NCI-H526 treated with DMSO at 0.1 percent for 48 hours (cell line): ENCODE results near the gene RASSF5.
"Not testable (repeated sequence)": the region's sequence is repeated elsewhere in the genome, so short reads cannot be mapped to it uniquely, and the experiment has no call there.

Source experiments
- DNase-seq: peaks from one replicate; lab custom pipeline; 2025; lab: John Stamatoyannopoulos, UW

RASSF5 gene

DNA sequence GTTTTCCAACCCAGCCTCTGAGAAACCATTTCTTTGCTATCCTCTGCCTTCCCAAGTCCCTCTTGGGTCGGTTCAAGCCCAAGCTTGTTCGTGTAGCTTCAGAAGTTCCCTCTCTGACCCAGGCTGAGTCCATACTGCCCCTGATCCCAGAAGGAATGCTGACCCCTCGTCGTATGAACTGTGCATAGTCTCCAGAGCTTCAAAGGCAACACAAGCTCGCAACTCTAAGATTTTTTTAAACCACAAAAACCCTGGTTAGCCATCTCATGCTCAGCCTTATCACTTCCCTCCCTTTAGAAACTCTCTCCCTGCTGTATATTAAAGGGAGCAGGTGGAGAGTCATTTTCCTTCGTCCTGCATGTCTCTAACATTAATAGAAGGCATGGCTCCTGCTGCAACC, 81.2 kb downstream of the RASSF5 start:
- no peak for DNase-seq

DNA sequence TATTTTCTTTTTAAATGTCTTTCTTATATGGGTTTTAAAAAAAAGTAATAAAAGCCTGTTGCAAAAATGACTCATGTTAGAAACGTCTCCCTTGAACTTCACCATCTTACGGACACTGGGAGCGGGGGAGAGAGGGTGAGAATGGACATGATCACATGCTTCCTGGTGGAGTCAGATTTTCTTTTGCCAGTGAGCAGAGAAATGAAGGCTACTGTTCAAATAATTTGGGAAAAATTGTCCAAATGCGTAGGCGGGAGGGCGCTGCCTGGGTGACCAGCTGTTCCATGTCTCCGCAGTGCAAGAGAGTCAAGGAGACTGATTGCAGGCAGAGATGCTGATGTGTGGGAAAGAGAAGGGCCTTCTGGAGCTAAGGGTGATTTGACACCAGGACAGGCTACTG, 81.9 kb downstream of the RASSF5 start:
- no peak for DNase-seq

DNA sequence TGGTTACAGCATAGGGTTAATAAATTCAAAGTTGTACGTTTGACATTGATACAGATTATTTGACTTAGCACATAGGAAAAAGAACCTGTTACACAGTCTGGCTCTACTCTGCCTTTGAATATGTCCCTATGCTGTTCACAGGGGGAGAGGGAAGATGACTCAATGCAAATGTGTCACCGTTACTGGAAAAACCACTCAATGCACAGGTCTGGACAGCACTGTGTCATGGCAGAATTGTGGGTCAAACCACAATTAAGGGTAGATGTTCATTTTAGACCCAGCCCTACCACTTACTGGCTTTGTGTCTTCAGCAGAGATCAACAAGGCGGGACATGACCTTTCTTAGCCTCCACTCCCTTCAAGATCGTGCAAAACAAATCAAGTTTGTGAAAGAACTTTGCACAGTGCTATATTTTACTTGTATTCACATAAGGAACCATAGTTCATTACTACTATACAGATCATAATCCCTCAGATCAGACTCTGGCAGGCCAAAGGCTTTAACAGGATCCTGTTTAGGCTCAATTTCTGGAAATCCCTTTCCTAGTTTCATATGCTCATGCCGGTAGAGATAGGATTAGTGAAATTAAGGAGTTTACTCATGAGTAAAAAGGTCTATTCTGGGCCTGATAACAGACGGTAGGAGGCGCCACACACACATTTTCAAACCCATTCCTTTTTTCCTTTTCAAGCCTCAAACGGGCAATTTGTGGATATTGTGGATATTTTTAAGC, 82.9 kb downstream of the RASSF5 start:
- no peak for DNase-seq

DNA sequence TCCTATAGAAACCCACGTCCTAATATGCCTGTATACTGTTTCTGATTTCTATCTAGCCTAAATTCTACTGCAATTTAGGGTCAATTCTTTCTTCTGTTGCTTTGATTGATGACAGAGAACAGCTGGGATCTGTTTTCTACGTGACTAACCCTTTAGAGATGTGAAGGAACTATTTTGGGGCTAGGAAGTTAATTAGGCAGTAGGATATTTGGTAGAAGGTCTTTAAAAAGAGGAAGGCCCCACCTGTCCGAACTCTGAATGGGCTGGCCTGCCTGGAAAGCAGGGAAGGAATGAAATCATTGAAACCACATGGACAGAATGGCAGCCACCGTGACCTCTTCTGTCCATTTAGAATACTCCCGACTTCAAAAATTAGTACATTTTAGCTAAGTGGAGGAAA, 83.9 kb downstream of the RASSF5 start:
- no peak for DNase-seq

DNA sequence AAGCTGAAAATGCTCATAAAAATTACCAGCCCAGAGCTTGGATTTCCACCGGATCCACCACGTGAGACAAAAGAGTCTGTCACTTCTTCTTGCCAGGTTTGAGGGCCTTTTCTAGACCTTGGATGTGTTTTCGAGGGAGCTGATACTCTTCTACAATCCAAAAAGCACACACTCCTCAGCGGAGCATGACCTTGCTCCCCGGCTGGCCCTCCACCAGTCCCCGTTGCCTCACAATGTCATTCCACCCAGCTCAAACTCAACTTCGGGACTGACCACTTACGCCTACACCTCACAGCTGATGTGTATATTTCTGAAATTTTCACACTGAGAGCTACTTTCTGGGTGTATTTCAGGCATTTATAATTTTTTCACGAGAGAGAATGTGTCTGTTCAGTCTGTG, 84.4 kb downstream of the RASSF5 start:
- DNase-seq, result no peak

DNA sequence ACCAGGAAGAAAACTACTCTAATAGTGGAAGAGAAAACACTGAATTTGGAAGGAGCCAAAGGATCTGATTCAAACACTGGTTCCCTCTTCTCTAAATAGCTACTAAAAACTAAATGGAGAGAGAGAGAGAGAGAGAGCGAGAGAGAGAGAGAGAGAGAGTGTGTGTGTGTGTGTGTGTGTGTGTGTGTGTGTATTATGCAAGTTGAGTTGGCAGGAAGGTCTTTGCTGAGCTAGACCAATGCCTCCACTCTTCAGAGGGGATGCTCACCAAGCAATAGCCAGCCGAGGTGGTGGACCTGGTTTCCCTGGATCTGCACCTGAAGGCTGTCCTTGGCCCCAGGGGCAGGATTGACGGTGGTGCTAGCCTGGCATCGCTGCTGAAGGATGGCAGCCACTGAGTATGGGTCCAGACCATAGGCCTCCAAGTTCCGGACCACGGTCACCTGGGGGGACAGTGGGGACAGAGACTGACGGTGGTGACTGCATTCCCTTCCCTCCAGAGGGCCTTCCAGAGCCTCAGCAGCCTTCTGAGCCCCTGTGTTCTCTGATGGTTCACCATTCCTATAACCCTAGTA, 86.1 kb downstream of the RASSF5 start:
- DNase-seq, result no peak

DNA sequence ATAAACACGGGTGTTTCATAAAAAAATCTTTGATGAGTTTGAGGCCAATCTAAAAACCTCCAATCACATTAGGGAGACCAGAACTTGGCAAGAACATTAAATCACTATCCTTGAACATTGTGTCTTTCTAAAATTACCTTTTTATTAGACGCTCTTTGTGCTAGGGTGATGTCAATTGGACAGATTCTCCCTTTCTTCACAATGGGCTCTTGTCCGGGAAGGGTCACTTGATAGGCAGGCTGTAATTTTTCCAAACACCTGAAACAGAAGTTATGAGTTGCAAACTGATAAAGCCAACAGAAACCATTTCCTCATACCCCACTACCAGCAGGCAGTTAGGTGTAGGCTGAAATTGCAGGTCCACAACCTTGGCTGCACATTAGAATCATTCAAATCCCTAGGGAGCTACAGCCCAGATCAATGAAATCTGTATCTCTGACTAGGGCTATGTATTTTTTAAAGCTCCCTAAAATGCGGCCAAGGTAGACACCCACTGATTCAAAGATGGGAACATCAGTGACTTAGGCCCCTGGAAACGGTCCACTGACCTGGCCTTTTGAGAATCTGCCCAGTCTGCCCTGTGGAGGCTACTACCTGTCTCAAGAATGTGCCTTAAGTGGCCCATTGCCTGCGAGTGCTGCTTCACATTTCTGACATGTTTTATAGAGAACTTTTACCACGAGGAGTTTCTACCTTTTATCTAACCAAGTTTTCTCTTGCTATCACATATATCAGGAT, 88.4 kb downstream of the RASSF5 start:
- DNase-seq, result no peak

DNA sequence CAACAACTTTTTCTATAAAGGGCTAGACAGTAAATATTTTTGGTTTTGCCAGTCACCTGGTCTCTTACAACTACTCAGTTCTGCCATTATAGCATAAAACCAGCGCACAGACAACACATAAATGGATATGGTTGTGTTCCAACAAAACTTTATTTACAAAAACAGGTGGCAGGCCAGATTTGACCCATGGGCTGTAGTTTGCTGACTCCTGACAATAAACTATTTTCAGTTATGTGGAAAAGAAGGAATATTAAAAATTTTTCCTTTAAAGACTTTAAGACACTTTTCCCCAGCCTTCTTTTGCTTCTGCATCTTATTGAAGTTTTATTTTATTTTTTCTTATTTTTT, 89.0 kb downstream of the RASSF5 start:
- no peak for DNase-seq

DNA sequence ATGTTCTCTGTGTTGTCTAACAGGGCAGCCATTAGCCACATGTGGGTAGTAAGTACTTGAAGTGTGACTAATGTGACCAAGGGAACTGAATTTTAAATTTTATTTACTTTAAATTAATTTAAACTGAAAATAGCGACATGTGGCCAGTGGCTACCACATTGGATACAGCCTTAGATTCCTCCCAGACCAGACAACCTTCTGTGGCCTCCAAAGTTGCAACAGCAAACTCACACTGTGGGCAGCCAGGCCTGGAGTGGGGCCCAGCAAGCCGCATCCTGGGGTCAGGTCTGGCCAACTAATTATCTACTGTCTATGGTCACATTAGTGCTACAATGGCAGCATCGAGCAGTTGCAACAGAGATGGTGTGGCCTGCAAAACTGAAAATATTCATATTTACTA, 93.2 kb downstream of the RASSF5 start:
- DNase-seq, result no peak

DNA sequence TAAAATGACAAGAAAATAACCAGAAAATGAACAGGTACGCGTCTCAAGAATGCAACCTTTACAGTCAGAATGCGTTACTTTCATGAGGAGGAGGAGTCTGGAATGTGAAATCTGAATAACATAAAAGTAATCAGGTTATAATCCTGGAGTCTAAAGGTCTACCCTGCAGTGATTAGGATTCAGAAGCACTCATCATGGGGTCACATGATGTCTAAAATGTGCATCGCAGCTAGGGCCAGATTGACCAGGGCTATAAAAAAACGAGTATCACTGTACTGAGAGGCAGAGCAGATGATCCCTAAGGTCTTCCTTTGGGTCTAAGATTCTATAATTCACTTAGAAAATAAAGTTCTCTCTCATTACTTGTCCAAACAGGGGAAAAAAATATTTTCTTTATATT, 97.5 kb downstream of the RASSF5 start:
- no peak for DNase-seq

DNA sequence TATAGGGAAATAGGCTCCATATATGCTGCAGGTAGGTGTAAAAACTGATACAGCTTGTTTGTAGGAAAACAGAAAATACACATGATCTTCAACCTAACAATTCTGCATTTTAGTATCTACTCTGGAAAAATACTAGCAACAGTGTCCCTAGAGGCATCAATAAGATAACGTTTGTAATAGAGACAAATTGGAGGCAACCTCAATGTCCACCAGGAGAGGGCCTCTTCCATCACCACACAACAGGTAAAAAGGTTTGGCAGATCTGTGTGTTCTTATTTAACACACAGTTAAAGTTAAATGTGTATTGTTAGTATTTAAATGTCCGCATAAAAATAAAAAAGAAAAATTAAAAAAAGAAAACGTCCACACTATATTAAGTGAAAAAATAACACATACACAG, 99.5 kb downstream of the RASSF5 start:
- DNase-seq, result no peak

DNA sequence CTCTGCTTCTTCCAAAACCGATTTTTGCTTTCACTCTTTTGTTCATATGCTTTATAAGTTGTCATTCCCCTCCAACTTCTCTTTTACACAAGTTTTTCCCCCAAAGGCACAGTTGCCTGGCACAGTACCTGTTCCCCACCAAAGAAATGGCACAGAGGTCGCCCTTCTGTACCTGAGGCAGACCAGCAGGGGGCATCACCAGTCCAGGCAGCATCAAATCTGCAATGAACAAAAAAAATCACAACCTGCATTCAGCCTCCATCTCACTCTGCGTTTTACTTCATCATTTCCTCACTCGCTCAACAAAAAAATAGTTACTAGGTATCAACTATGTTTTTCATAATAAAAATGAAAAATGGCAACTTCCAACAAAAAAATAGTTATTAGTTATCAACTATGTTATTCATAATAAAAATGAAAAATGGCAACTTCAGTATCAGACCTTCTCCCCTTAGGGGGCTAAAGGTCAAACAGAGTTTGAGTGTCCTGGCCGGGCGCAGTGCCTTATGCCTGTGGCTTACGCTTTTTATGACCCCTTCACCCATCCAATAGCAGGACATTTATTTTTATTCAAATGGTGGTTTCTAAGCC, 100.9 kb downstream of the RASSF5 start:
- no peak for DNase-seq

DNA sequence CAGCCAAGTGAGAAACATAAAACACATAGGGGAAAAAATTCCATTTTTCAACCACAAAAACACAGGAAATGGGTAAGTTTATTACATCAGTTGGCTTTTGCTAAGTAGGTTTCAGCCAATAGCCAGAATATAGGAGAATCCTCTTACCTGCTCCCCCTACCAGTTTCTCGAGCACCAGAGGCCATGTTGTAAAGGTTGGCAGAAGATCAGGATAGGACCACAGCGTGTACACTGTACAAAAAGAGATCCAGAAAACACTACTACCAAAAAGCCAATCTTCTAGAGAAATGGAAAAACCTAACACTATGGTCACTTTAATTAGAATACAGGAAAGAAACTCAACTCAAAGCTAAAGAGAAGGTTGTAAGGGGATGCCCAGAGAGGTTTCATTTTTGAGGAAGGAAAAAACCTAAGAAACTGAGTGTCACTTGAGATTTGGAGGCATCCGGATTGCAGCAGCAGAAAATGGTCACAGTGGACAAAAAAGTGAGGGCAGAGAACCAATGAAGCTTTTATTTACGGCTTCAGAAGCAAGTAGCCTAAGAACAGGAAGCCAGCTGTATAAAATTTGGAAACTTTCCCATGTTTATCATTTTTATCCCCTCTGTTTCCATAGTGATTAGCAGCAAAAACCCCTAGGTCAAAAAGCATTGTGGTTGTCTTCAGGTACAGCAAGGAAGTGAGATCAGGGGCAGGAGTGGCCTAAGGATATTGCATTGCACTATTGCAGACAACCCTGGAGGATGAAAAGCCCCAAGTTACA, 102.1 kb downstream of the RASSF5 start:
- DNase-seq, result no peak

DNA sequence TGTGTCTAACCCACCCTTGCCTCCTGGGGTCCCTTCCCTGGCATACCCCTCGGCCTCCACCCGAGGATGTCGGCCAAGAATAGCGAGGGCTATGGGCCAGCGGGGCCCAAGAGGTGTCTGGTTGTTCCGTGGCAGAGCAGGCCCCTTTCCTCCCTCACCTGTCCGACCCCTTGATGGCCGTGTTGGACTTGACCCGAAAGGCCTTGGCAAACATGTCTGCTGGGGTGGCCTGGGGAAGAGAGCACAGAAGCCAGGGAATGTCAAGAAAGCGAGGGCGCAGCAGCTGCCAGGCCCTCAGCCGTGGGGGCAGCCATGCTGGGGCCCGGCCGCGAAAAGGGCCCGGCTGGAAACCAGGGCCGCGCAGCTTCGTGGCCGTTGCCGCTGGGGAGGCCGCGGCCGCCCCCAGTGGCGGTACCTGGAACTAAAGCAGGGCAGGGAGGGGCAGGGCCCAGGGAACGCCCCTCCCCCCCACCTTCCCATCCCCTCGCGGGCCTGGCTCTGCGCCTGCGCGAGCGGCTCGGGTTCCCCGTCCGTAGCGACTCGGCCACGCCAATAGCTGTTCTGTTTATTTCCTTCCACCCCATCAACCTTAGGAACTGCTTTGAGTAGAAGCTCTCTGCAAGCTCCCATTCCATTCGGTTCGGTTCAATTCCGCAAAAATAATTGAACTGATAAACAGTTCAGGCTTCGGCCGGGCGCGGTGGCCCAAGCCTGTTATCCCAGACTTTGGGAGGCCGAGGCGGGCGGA, 105.0 kb downstream of the RASSF5 start, which contains the start of gene EIF2D:
Gene EIF2D (minus strand): TSS at position 337 of the 748 bp plus-strand sequence. CDS start 123 bp downstream, at position 214.
- peak; percentile 48 for DNase-seq

DNA sequence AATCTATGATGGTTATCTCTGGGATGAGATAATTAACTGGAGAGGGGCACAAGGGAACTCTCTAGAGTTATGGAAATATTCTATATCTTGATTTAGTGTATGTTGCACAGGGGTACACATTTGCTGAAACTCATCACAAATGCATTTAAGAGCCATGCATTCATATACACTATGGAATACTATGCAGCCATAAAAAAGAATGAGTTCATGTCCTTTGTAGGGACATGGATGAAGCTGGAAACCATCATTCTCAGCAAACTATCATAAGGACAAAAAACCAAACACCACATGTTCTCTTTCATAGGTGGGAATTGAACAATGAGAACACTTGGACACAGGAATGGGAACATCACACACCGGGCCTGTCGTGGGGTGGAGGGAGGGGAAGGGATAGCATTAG, 119.1 kb downstream of the RASSF5 start:
- not testable (repeated sequence) for DNase-seq

DNA sequence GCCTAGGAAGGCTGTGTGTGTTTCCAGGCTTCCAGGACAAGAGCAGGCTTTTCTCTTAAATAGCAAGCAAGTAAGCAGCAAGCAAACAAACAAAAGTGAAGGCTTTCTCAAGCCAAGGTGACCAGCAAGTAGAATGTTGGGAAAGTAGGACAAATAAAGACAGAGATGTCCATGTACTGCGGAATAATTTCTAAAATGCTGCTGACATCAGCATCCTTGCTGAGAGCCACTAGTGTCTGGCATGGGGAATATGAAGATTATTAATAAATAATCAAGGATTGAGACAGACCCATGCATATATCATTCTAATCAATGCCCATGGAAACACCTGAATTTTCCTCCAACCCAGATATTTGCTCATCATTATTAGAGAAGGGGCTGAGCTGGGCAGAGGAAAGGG, 121.6 kb downstream of the RASSF5 start:
- no peak for DNase-seq

DNA sequence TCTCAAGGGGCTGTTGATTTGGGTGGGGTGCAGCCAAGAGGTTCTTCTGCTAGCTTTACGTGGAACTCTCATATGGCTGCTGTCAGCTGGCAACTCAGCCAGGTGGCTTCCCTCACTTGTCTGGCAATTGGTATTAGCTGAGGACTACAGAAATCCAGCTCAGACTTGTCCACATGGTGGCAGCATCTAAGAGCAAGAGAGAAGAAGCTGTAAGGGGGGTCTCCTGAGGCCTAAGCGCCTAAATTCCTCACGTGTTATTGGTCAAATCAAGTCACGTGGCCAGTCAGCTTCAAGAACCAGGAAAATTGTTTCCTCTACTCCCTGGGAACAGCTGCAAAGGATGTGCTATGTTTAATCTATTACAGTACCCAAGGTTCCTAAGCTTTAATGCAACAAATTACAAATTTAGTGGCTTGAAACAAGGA, 123.8 kb downstream of the RASSF5 start:
- DNase-seq, result peak; percentile 49

DNA sequence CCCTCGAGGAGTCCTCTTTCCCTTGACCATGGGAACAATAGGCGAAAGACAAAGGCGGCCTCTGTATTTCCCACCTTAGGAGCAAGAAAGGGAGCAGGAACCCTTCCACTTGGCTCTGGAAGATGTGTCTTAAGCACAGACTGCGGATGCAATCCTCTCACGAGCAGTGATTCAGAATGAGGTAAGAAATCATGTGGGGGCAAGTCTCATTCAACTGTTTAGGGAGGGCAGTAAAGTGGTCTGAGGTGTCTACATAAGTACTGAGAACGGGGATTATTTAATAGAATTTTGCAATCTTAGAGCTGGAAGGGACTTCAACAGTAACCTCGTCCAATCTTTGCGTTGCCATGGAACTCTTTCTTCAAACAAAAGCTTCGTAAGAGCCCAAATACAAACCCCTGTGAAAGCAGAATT, 126.4 kb downstream of the RASSF5 start:
- DNase-seq, result no peak

DNA sequence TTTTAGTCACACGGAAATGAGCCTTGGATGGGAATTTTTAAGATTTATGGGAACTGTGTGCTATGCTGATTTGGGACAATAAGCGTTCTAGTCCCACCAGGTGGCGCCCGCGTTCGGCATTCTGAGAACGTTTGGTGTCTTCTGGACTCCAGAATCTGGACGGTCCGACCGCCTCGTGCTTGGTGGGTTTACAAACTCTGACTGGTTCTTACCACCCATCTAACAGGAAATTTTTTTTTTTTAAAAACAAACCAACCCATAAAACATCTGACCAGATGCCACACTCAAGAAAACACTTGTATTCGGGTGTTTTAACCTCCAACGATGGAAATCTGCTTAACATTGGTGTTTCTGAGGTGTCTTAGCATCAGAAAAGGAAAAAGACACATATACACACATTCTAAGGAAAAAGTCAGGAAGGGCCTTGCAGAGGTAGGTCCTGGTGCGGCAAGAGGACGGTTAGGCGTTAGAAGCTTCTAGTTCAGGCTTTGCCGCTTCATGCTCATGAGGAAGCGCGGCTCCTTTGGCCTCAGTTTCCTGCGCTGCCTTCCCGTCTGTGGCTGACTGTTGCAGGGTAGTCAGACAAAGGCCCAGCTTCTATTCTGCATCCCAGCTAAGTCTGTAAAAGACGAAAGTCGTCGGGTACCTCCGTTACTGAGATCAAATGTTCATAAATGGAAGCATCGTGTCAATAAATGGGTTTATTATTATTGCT, 127.2 kb downstream of the RASSF5 start:
- DNase-seq, result peak; percentile 17

DNA sequence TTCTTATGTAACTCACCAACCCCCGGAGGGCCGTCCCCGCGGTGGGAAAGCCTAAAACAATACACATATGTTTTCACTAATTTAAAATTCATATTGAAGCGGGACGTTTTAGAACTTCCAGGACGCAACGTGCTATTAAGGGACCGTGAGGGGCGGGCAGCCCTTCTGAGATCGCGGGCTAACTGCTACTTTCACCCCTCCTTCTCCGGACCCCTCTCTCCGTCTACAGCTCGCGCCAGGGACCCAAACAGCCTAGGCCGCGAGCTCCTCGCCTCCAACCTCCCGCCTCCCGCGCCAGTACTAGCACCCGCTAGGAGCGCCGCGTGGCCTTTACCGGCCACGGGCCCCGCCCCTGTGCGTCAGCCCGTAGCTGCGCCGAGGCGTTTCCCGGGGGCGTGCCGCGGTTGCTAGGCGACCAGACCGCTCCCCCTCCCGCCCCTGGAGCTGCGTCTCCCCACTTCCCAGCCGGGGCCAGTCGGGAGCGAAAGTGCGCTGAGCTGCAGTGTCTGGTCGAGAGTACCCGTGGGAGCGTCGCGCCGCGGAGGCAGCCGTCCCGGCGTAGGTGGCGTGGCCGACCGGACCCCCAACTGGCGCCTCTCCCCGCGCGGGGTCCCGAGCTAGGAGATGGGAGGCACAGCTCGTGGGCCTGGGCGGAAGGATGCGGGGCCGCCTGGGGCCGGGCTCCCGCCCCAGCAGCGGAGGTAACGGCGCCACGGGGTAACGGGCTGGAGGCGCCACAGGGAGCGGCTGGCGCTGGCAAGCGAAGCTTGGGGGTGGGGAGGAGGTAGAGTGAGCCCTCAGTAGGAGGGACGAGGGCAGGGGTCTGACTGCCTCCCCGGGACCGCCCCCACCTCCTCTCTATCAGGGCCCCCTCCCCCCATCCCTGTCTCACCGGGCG, 128.0 kb downstream of the RASSF5 start, which contains the start of gene DYRK3:
Gene DYRK3 (plus strand): TSS at position 457 of the 898 bp plus-strand sequence. CDS start 168 bp downstream, at position 625.
- peak; percentile 65 for DNase-seq
